ENCODE measurements around the gene BARHL1. TPM values are rescaled to one million over a fixed set of nuclear protein-coding genes. Genes with fewer than 3 reads are reported as not detected.

Gene BARHL1
- not detected in 2 replicates for total RNA-seq

GRCh38 chr9:132582276-132582785 lies at the start of gene BARHL1:
Gene BARHL1, plus strand, starts transcription at chr9:132582606. Its CDS starts 192 bp downstream, at chr9:132582798.

Other genes starting within 250 kb of the BARHL1 start
- 22.2 and 25.9 TPM in 2 replicates for gene SETX, start 227.6 kb upstream of the BARHL1 start, total RNA-seq
- 5.2 and 9.0 TPM in 2 replicates for gene TTF1, start 175.8 kb upstream of the BARHL1 start, total RNA-seq
- not detected in 2 replicates for gene CFAP77, start 172.4 kb upstream of the BARHL1 start, total RNA-seq
- 7.1 and 11.0 TPM in 2 replicates for gene DDX31, start 87.4 kb downstream of the BARHL1 start, total RNA-seq
- gene GTF3C4, start 87.9 kb downstream of the BARHL1 start, total RNA-seq, result 8.1 and 9.7 TPM in 2 replicates

Data from myometrial cell (primary cell).